Lung (tissue), 12 donors: ENCODE results near the gene HOMER1. TPM values are rescaled to one million over a fixed set of nuclear protein-coding genes. Genes with fewer than 3 reads are reported as not detected.

Experiments
- ATAC-seq: fragments of 200-7000 bp; cut with Tn5 transposase; one replicate; pipeline ENCODE4 v1.9.1; 2020; ENCODE audit warnings: moderate number of reproducible peaks; ENCODE audit not compliant: insufficient read depth, low FRiP score
- DNase-seq, 3 donors: peaks; one replicate each; pipeline ENCODE4 v3.0.0-alpha.2; 2013 to 2017
- H3K27ac ChIP-seq, 2 donors: one replicate each; pipeline ENCODE4 v1.5.1; 2013; ENCODE audit warnings: mild to moderate bottlenecking in 2 of 2, moderate library complexity in 2 of 2, control low read depth in 1 of 2, inconsistent platforms in 1 of 2, low read depth in 1 of 2, low read length in 1 of 2
- H3K27me3 ChIP-seq, 3 donors: one replicate each; pipeline ENCODE4 v1.5.1; 2013; ENCODE audit warnings: low read length in 2 of 3; ENCODE audit not compliant: control insufficient read depth in 3 of 3, insufficient read depth in 3 of 3
- H3K36me3 ChIP-seq, 4 donors: one replicate each; pipeline ENCODE4 v1.5.1; 2013; ENCODE audit warnings: low read length in 4 of 4, mild to moderate bottlenecking in 1 of 4, moderate library complexity in 1 of 4; ENCODE audit not compliant: control insufficient read depth in 4 of 4, insufficient read depth in 4 of 4
- H3K4me1 ChIP-seq, 5 donors: one replicate each; pipeline ENCODE4 v1.5.1; 2013; ENCODE audit warnings: low read length in 5 of 5, mild to moderate bottlenecking in 2 of 5, moderate library complexity in 1 of 5; ENCODE audit not compliant: control insufficient read depth in 5 of 5, insufficient read depth in 5 of 5
- H3K4me3 ChIP-seq: one replicate; pipeline ENCODE4 v1.5.1; 2013; ENCODE audit warnings: mild to moderate bottlenecking, control low read depth, moderate library complexity
- H3K9ac ChIP-seq, 2 donors: one replicate each; pipeline ENCODE4 v1.5.1; 2013; ENCODE audit warnings: low read length in 2 of 2, control low read depth in 1 of 2; ENCODE audit not compliant: insufficient read depth in 1 of 2
- H3K9me3 ChIP-seq, 4 donors: one replicate each; pipeline ENCODE4 v1.5.1; 2013; ENCODE audit warnings: low read length in 3 of 4, mild to moderate bottlenecking in 1 of 4, moderate library complexity in 1 of 4; ENCODE audit not compliant: control insufficient read depth in 4 of 4, insufficient read depth in 3 of 4
- WGBS, 2 donors: extraction: QIAGEN DNeasy Blood & Tissue Kit; methylation state at CpG; one replicate each; pipeline ENCODE4 v1.1.7; 2013; 5-methylcytosine and 5-hydroxymethylcytosine counted together
- polyA plus RNA-seq, 2 donors: library from polyadenylated mRNA; stranded (reverse); fragments of 200-250 nt; gene quantifications; one replicate each; pipeline ENCODE4 v1.2.1, GENCODE V29; 2013
- total RNA-seq, 2 donors: library from RNA; depleted of rRNA in 1 of 2; stranded (reverse); fragments of >200 nt in 1 of 2; gene quantifications; one replicate each; pipeline ENCODE4 v1.2.1, GENCODE V29; 2014 to 2021
- TF ChIP-seq, protein P1 (sequence below): IDR thresholded peaks from 2 replicates; pipeline ENCODE4 v1.5.1; 2012; ENCODE audit warnings: mild to moderate bottlenecking; ENCODE audit errors: control extremely low read depth, extremely low read depth
- donor health status: control.
- donor health status: control.
- donor health status: Bipolar disorder and iron deficiency.
- donor health status: healthy.
- donor health status: DM: yes; HTN: yes; CAD: no.

Gene HOMER1
- total and polyA plus RNA-seq, 4 donors, result 1.2 to 15.4 (median 4.5) TPM

DNA sequence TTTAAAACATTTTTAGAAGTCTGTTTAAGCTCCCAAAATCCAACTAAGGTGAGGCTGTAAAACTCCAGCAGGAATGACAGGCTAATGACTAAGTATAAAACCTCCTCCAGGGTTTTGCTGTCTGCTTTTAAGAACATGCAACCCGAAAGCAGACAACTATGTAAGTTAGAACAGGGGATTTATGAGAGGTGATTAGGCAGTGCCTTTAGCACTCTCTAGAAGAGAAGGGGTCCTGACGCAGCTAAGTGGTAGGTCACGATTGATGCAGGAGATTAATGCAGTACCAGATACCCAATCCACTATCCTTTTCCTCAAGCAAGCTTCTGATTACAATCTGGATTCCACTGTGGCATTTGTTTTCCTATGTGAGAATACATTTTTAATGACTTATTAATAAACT, 25.9 kb downstream of the HOMER1 start:
- H3K27ac ChIP-seq, result peak overlapping the region in 1 of 2 donors; percentile 26
- H3K9ac ChIP-seq, result no peak overlapping the region
- TF ChIP-seq, protein P1, sequence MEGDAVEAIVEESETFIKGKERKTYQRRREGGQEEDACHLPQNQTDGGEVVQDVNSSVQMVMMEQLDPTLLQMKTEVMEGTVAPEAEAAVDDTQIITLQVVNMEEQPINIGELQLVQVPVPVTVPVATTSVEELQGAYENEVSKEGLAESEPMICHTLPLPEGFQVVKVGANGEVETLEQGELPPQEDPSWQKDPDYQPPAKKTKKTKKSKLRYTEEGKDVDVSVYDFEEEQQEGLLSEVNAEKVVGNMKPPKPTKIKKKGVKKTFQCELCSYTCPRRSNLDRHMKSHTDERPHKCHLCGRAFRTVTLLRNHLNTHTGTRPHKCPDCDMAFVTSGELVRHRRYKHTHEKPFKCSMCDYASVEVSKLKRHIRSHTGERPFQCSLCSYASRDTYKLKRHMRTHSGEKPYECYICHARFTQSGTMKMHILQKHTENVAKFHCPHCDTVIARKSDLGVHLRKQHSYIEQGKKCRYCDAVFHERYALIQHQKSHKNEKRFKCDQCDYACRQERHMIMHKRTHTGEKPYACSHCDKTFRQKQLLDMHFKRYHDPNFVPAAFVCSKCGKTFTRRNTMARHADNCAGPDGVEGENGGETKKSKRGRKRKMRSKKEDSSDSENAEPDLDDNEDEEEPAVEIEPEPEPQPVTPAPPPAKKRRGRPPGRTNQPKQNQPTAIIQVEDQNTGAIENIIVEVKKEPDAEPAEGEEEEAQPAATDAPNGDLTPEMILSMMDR, result no peak
- H3K4me3 ChIP-seq, result no peak overlapping the region
- no peaks in the 10 kb centered on the region for H3K36me3 ChIP-seq
- no peak for ATAC-seq
- 85 to 94% methylated on average over 3 of the region's 3 CpGs for WGBS, 2 donors
- no peaks in the 10 kb centered on the region for H3K9me3 ChIP-seq
- H3K4me1 ChIP-seq, result peaks cover 0 to 3% (median 0%) of the 10 kb centered on the region in 5 donors
- no peak for DNase-seq
- H3K27me3 ChIP-seq, result no peaks in the 10 kb centered on the region

GRCh38 chr5:79487251-79487650, 26.7 kb downstream of the HOMER1 start:
- WGBS, 2 donors, result 82 to 92% methylated on average over 3 of the region's 3 CpGs
- Histone ChIP-seq H3K27me3 (no peaks in the 10 kb centered on the region), H3K36me3 (no peaks in the 10 kb centered on the region), H3K27ac (no peak overlapping the region), H3K4me1 (peaks cover 0 to 3% (median 0%) of the 10 kb centered on the region in 5 donors), H3K9ac (no peak overlapping the region), H3K9me3 (no peaks in the 10 kb centered on the region), H3K4me3 (no peak overlapping the region)
- TF ChIP-seq, protein P1, result no peak
- ATAC-seq (no peak), DNase-seq (no peak)

DNA sequence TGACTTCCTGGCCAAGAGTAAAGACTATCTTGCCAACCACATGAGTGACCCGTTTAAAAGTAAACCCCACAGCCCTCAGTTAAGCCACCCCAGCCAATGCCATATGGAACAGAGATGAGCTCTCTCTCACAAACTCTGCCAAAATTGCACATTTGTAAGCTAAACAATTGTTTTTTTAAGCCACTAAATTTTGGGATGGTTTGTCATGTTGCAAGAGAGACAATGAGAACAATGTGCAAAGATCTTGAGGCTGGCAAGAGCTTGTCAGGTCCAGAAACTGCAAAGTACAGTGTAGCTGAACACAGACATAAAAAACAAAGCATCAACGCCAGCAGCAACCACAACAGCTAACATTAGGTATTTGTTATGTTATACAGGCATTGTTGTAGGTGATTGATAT, 27.8 kb downstream of the HOMER1 start:
- WGBS, 2 donors, result 81 to 83% methylated on average over 2 of the region's 2 CpGs
- peaks cover 0 to 3% (median 0%) of the 10 kb centered on the region in 5 donors for H3K4me1 ChIP-seq
- H3K9me3 ChIP-seq, result no peaks in the 10 kb centered on the region
- DNase-seq (no peak), ATAC-seq (no peak)
- H3K27me3 ChIP-seq, result no peaks in the 10 kb centered on the region
- no peaks in the 10 kb centered on the region for H3K36me3 ChIP-seq
- H3K9ac ChIP-seq, result no peak overlapping the region
- peak overlapping the region in 1 of 2 donors; percentile 23 for H3K27ac ChIP-seq
- TF ChIP-seq, protein P1, result no peak
- no peak overlapping the region for H3K4me3 ChIP-seq

GRCh38 chr5:79484731-79485130, 29.2 kb downstream of the HOMER1 start:
- no peak overlapping the region for H3K27ac ChIP-seq
- no peak overlapping the region for H3K9ac ChIP-seq
- H3K27me3 ChIP-seq, result no peaks in the 10 kb centered on the region
- TF ChIP-seq, protein P1, result no peak
- no peak for ATAC-seq
- no peaks in the 10 kb centered on the region for H3K9me3 ChIP-seq
- DNase-seq, result no peak
- peaks cover 0 to 3% (median 0%) of the 10 kb centered on the region in 5 donors for H3K4me1 ChIP-seq
- H3K36me3 ChIP-seq, result no peaks in the 10 kb centered on the region
- no peak overlapping the region for H3K4me3 ChIP-seq
- WGBS, 2 donors, result 89% methylated on average over 1 of the region's 1 CpG
